HL-60 (cell line): Measurements from ENCODE around the gene ONECUT2.

ENCODE experiments used
- DNase-seq, 2 experiments: peaks; one replicate each; pipeline ENCODE4 v3.0.0-alpha.2; 2010 to 2020; ENCODE audit warnings: low read depth in 1 of 2, low spot score in 1 of 2
- H3K27ac ChIP-seq: fragments of 250-450 bp; sonication (Bioruptor Pico); replicated peaks from 2 replicates; pipeline ENCODE4 v1.5.1; 2020; ENCODE audit warnings: mild to moderate bottlenecking, moderate library complexity
- H3K27me3 ChIP-seq: fragments of 250-450 bp; sonication (Bioruptor Pico); 2 replicates; pipeline ENCODE4 v1.5.1; 2021; ENCODE audit warnings: mild to moderate bottlenecking, moderate library complexity; ENCODE audit not compliant: insufficient read depth, poor library complexity, severe bottlenecking
- H3K4me3 ChIP-seq: replicated peaks from 2 replicates; pipeline ENCODE4 v1.5.1; 2011; ENCODE audit warnings: mild to moderate bottlenecking, control low read depth, low read length; ENCODE audit not compliant: insufficient read depth
- CTCF ChIP-seq: IDR thresholded peaks from one replicate; pipeline ENCODE4 v1.5.1; 2011; ENCODE audit warnings: low read length, control low read depth, inconsistent platforms; ENCODE audit not compliant: insufficient read depth
- GABPA ChIP-seq: IDR thresholded peaks from 2 replicates; pipeline ENCODE4 v1.6.1; 2012; ENCODE audit warnings: low read depth
- POLR2AphosphoS5 ChIP-seq: IDR thresholded peaks from 2 replicates; pipeline ENCODE4 v1.6.1; 2012; ENCODE audit warnings: low read depth
- SPI1 ChIP-seq: IDR thresholded peaks from 2 replicates; pipeline ENCODE4 v1.6.1; 2012; ENCODE audit warnings: low read depth, mild to moderate bottlenecking, borderline replicate concordance
- TF ChIP-seq, protein P1 (sequence below): IDR thresholded peaks from 2 replicates; pipeline ENCODE4 v1.6.1; 2012; ENCODE audit warnings: low read depth; ENCODE audit not compliant: insufficient replicate concordance

ONECUT2 gene

DNA sequence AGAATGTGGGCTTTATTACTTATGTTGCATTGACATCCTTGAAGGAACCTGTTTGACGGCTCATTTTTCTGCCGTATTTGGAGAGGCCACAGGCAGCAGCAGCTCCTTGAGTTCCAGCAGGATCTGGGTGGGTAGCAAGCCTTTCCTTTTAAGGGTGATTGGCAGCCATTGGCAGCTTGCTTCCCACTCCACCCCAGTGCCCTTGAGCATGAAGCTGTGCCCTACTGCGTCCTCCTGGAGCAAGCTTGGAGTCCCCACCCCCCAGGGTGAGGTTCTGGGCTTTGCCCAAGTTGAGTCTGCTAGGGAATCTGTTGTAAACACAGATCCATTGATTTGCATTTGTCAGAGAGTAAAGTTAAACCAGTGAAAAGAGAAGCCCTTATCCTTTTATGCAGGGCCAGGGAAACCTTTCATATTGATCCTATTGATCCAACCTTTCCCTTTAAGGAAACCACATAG lies 9.2 kb downstream of the ONECUT2 start:
- Histone ChIP-seq H3K4me3 (no peak overlapping the region), H3K27ac (no peak overlapping the region), H3K27me3 (peaks cover 65% of the 10 kb centered on the region)
- TF ChIP-seq CTCF = no peak
- TF ChIP-seq POLR2AphosphoS5 = no peak
- TF ChIP-seq, protein P1, sequence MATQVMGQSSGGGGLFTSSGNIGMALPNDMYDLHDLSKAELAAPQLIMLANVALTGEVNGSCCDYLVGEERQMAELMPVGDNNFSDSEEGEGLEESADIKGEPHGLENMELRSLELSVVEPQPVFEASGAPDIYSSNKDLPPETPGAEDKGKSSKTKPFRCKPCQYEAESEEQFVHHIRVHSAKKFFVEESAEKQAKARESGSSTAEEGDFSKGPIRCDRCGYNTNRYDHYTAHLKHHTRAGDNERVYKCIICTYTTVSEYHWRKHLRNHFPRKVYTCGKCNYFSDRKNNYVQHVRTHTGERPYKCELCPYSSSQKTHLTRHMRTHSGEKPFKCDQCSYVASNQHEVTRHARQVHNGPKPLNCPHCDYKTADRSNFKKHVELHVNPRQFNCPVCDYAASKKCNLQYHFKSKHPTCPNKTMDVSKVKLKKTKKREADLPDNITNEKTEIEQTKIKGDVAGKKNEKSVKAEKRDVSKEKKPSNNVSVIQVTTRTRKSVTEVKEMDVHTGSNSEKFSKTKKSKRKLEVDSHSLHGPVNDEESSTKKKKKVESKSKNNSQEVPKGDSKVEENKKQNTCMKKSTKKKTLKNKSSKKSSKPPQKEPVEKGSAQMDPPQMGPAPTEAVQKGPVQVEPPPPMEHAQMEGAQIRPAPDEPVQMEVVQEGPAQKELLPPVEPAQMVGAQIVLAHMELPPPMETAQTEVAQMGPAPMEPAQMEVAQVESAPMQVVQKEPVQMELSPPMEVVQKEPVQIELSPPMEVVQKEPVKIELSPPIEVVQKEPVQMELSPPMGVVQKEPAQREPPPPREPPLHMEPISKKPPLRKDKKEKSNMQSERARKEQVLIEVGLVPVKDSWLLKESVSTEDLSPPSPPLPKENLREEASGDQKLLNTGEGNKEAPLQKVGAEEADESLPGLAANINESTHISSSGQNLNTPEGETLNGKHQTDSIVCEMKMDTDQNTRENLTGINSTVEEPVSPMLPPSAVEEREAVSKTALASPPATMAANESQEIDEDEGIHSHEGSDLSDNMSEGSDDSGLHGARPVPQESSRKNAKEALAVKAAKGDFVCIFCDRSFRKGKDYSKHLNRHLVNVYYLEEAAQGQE = no peak
- TF ChIP-seq SPI1 = no peak
- no peak for TF ChIP-seq GABPA
- DNase-seq = no peak

- H3K27ac ChIP-seq = no peak overlapping the region
- DNase-seq = no peak
- TF ChIP-seq, protein P1 = no peak
- TF ChIP-seq POLR2AphosphoS5 = no peak
- no peak for TF ChIP-seq CTCF
- TF ChIP-seq SPI1 = no peak
- TF ChIP-seq GABPA = no peak
- H3K27me3 ChIP-seq = peaks cover 51% of the 10 kb centered on the region
- H3K4me3 ChIP-seq = no peak overlapping the region
Measured at GRCh38 chr18:57445488-57446319, 10.5 kb downstream of the ONECUT2 start.

GRCh38 chr18:57446322-57446721 lies 11.1 kb downstream of the ONECUT2 start:
- peak in 1 of 2 experiments; percentile 30 for DNase-seq
- no peak overlapping the region for H3K4me3 ChIP-seq
- H3K27me3 ChIP-seq = peaks cover 47% of the 10 kb centered on the region
- TF ChIP-seq SPI1 (no peak), CTCF (peak; percentile 77), GABPA (no peak), POLR2AphosphoS5 (no peak)
- TF ChIP-seq, protein P1 = peak; percentile 50
- H3K27ac ChIP-seq = no peak overlapping the region
